ENCODE measurements around the gene GFI1.
"Not testable (repeated sequence)": the region's sequence is repeated elsewhere in the genome, so short reads cannot be mapped to it uniquely, and the experiment has no call there.

Gene GFI1

DNA sequence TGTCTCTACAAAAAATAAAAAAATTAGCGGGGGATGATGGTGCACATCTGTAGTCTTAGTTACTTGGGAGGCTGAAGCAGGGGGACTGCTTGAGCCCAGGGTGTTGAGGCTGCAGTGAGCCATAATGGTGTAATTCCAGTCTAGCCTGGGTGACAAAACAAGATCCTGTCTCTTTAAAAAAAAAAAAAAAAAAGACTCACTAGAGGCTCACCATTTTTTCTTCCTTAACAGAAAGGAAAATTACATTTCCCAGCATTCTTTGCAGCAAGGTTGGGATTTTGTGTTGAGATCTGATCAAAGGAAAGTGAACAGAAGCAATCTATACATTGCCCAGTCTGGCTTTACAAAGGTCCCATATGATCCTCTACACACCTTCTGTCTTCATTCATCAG is 21.5 kb downstream of the GFI1 start:
- no peak for DNase-seq (ENCODE audit: low read depth in 2 of 2)

DNA sequence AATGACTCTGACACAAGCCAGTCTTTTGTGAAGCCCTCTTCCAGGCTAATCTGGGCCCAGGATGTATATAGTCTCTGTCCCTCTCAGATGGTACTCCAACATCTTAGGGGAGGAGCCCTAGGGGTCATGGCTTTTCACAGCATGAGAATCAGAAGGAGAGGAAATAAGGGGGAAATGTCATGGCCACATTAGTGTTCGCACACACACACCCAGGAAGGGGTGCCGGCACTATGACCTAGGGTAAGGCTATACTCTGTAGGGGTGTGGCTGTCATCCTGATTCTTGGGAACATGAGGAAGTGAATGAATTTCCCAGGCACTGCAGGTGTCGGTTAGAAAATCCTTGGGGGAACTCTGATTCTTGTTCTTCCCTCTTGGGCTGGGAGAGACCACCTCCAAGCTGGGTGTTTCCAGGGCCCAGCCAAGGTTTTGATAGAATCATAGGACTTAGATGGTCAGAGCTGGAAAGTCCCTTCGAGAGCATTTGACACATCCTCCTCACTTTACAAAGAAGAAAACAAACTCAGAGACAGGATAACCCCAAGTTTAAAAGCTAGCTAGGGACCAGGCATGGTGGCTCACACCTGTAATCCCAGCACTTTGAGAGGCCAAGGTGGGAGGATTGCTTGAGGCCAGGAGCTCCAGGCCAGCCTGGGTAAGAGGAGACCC is 22.0 kb downstream of the GFI1 start:
- DNase-seq (ENCODE audit: low read depth in 2 of 2) = no peak

DNA sequence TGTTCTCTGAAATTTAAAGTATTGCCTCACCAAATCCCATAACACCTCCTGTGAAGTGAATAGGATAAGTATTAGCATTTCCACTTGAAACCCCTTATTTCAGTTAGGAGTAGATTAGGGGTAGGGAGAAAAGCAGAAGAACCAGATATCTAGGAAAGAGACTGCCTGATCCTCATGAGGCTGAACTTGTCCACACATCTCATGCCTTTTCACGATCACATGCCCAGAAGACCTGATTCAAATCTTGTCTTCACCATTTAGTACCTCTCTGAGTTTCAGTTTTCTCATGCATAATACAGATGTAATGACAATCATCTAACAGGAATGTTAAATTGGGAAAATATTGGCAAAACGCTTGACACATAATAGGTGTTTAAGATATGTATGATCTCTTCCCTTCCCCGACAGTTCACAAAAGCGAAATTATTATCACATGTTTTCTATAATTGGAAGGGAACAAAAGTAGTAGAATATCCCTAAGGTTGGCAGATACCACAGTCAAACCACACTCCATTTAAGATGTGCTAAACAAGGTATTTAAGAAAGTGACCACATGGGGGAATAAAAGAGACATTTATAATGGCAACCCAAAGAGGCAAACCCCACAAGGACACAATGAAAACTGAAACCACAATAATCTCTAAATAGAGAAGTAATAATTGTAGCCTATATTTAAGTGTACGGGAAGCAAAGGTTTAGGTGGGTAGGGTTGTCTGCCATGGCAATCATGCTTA is 25.2 kb downstream of the GFI1 start:
- no peak for DNase-seq (ENCODE audit: low read depth in 2 of 2)

DNA sequence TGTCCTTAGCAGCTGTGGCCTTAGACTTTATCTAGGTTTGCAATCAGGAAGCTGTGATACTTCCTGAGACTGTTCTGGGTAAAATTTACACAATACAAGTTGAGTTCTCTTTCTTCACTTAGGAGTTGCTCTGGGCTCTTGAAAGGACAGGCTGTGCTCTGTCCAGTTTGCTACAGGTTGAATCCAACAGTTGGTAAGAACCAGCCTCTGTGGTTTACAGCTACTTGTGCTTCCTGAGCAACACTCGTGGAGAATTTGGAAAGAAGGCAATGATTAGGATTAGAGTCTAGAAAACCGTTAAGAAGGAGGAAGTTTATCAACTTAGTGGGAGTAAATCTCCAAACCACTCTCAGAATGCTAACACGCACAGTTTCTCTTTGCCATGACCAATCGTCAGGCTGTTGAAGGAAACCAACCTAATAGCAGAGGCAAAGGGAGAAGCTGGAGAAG is 26.8 kb downstream of the GFI1 start:
- no peak for DNase-seq (ENCODE audit: low read depth in 2 of 2)

DNA sequence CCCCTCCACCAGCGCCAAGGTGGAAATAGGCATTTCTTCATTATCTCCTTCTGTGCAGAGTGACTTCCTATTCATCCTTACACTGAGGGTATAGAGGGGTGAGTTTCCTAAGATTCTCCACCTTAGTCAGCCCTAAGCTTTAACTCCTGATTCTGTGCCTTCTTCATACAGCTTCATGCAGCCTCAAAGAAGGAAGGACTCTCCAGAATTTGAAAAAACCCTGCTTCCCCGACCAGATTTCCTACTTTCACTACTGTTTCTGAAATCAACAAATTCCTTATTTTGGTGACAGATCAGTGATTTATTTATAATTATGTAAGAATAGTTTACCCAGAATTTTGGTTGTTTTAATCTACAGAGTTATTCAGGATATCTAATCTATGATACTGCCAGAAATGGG is 28.6 kb downstream of the GFI1 start:
- DNase-seq (ENCODE audit: low read depth in 2 of 2) = no peak

- DNase-seq (ENCODE audit: low read depth in 2 of 2) = no peak
These were observed 38.7 kb downstream of the GFI1 start for GRCh38 chr1:92447976-92448375.

DNA sequence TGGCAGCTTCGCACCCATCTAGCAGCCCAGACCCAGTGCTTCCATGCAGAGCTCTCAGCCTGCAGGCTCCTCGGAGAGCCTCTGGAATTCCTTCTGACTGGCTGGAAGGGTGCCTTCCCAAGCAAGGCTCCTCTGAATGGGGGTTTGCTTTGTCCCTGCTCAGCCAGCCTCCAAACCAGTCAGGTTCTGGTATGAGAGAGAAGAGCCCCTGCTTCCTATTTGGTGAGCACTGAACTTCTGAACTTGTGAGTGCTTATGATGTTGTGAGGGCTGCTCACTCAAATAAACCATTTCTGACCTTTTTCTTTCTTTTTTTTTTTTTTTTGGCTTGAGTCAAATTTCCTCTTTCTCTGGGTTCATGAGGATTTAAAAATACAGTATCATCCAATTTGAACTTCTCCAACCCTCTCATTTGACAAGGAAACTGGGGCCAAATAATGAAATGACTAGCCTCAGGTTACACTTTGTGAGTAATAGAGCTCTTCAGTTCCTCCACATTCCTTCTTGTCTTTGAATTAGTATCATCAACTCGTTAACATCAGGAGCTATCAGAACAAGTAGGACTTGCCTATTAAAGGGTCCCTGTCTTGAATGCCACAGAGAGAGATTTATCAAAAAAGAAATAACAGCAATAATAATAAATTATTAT is 39.6 kb downstream of the GFI1 start:
- DNase-seq (ENCODE audit: low read depth in 2 of 2) = no peak

DNA sequence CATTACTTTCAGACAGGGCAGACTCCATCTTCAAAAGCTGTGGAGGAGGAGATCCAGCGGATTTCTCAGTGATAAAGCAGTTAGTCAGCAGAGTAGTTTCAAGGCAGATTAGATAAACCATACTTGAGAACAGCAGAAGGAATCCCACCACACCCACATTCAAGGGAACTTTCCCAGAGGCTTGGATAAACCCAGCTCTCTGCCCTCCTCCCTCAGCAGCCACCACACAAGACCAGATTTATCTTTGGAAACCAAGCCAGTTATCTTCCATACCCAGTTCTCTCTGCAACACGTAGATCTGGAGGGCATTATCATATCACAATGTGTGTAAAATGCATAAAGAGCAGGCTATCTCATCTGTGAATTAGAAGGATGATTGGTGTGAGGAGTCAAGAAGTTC is 40.2 kb downstream of the GFI1 start:
- DNase-seq (ENCODE audit: low read depth in 2 of 2) = no peak

- DNase-seq (ENCODE audit: low read depth in 2 of 2) = no peak
These were observed 40.9 kb downstream of the GFI1 start for GRCh38 chr1:92445865-92446264.

DNA sequence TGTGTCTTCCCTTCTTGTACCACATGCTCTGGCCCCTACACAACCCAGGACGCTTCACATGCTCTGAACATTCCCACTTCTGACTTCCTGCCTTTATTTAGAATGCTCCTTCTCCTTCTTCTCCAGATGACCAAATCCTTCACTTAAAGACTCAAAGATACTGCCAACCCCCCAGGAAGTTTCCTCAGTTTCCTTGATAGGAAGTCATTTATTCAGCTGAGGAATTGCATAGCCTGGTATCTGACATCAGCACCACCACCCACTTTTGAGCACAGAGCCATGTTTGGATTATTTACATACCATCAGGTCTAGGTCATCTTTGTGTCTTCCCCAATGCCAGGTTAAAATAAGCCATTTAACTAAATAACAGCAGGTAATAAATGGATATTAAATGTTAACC is 42.4 kb downstream of the GFI1 start:
- DNase-seq (ENCODE audit: low read depth in 2 of 2) = no peak

- no peak for DNase-seq (ENCODE audit: low read depth in 2 of 2)
These were observed 42.8 kb downstream of the GFI1 start for GRCh38 chr1:92443893-92444292.

GRCh38 chr1:92442351-92442750 is 44.4 kb downstream of the GFI1 start:
- DNase-seq (ENCODE audit: low read depth in 2 of 2) = no peak

DNA sequence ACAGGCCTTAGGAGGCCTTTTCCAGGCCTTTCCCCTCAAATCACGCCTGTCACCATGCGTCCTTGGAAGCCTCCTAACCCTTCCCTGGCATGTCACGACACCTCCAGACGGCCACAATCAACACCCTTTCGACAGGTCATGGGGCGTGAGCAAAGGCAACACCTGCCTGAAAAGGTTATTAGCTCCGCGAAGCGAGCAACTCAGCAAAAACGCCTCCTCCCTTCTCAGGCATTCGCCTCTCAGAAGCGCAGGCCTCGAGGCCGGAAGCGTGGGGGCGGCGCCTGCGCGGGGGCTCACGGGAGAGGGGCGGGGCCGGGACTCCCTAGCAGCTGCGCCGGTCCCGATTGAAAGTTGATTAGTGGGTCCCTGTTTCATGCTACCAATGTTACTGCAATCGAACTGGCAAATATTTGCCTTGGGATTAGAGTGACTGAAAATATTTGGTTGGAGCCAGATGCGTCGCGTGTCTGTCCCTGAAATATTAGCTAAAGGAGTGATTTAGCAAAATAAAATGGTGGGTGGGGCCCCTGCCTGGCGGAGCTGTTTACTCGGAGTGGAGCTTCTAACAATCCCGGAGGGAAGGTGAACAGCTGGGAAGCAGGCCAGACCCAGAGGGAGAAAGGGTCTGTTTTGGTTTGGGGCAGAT is 44.9 kb downstream of the GFI1 start:
- no peak for DNase-seq (ENCODE audit: low read depth in 2 of 2)

DNA sequence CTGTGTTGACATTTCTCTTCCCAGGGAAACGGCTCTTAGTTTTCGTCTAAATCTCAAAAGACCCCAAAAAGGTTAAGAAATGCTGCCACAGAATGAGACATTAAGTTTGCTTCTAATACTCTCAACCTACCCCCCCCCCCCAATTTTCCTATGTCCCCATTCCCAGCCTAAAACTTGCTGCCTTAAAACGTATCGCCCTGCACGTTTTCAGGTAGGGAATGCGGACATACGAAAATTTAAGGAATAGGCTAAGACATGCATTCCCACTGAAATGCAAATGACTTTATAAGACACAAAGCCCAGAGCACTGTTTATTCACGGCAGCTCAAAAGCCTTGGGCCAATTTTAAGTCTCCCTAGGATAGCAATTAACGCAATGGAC is 45.4 kb downstream of the GFI1 start:
- no peak for DNase-seq (ENCODE audit: low read depth in 2 of 2)

DNA sequence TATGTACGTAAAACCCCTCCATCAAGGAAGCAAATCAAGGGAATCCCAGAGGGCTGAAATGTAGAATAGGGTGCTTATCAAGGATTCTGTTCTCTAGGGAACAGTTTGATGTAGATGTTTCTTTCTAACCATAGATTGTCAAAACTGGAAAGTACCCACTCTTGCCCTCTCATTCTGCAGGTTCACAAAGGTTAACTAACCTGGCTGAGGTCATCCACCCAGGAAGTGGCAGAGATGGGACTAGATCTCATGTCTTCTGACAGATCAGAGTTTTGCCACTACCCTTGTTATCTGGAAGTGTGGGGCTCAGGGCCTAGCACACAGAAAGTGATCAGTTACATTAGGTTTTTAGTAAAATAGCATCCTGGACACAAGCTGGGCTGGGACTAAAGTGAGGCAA is 47.4 kb downstream of the GFI1 start:
- DNase-seq (ENCODE audit: low read depth in 2 of 2) = no peak

GRCh38 chr1:92434572-92434971 is 52.2 kb downstream of the GFI1 start:
- not testable (repeated sequence) for DNase-seq (ENCODE audit: low read depth in 2 of 2)

GRCh38 chr1:92430030-92430429 is 56.7 kb downstream of the GFI1 start:
- DNase-seq (ENCODE audit: low read depth in 2 of 2) = no peak

GRCh38 chr1:92425617-92426016 is 61.1 kb downstream of the GFI1 start:
- no peak for DNase-seq (ENCODE audit: low read depth in 2 of 2)
